Measurements from ENCODE around the gene CDK16.

The CDK16 gene

DNA sequence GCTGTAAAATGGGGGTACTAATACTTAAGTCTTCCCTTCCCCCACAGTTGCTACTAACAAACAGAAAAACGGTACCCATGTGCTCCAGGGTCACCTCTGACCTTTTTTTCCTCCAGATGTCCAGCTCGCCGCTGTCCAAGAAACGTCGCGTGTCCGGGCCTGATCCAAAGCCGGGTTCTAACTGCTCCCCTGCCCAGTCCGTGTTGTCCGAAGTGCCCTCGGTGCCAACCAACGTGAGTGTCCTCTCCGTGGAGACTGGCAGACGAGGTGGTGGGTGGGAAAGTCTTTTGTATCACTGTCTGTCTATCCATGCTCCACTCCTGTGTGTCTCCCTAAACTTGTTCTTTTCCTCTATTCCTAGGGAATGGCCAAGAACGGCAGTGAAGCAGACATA, 19.8 kb upstream of the CDK16 start:
- Histone ChIP-seq H3K9me3 (ENCODE audit: control insufficient read depth, insufficient read depth, low read depth, low read length) (no peaks in the 10 kb centered on the region), H3K36me3 (ENCODE audit: control insufficient read depth, insufficient read depth, low read length) (peaks cover 85% of the 10 kb centered on the region), H3K27me3 (ENCODE audit: control insufficient read depth, insufficient read depth, low read length) (no peaks in the 10 kb centered on the region), H3K4me3 (ENCODE audit: low read depth, low read length) (peak overlapping the region; percentile 40; the same call in 1 of the 2 replicates), H3K9ac (ENCODE audit: low read length) (peak overlapping the region; percentile 75), H3K4me1 (ENCODE audit: control insufficient read depth, insufficient read depth, low read length) (peaks cover 43% of the 10 kb centered on the region), H3K27ac (ENCODE audit: low read depth, low read length) (peak overlapping the region; percentile 57)

GRCh38 chrX:47199286-47199685, 19.2 kb upstream of the CDK16 start:
- Histone ChIP-seq H3K27ac (ENCODE audit: low read depth, low read length) (peak overlapping the region; percentile 57; the same call in 1 of the 2 replicates), H3K36me3 (ENCODE audit: control insufficient read depth, insufficient read depth, low read length) (peaks cover 91% of the 10 kb centered on the region), H3K27me3 (ENCODE audit: control insufficient read depth, insufficient read depth, low read length) (no peaks in the 10 kb centered on the region)

GRCh38 chrX:47200385-47201150, 17.9 kb upstream of the CDK16 start:
- no peaks in the 10 kb centered on the region for H3K27me3 ChIP-seq (ENCODE audit: control insufficient read depth, insufficient read depth, low read length)
- H3K9ac ChIP-seq (ENCODE audit: low read length), result no peak overlapping the region
- no peaks in the 10 kb centered on the region for H3K9me3 ChIP-seq (ENCODE audit: control insufficient read depth, insufficient read depth, low read depth, low read length)
- H3K36me3 ChIP-seq (ENCODE audit: control insufficient read depth, insufficient read depth, low read length), result peaks cover 98% of the 10 kb centered on the region
- no peak overlapping the region for H3K4me3 ChIP-seq (ENCODE audit: low read depth, low read length)
- H3K27ac ChIP-seq (ENCODE audit: low read depth, low read length), result no peak overlapping the region
- peaks cover 35% of the 10 kb centered on the region for H3K4me1 ChIP-seq (ENCODE audit: control insufficient read depth, insufficient read depth, low read length)

More at GRCh38 chrX:47199286-47199685, 19.2 kb upstream of the CDK16 start:
- Histone ChIP-seq H3K9ac (ENCODE audit: low read length) (no peak overlapping the region), H3K9me3 (ENCODE audit: control insufficient read depth, insufficient read depth, low read depth, low read length) (no peaks in the 10 kb centered on the region), H3K4me3 (ENCODE audit: low read depth, low read length) (no peak overlapping the region), H3K4me1 (ENCODE audit: control insufficient read depth, insufficient read depth, low read length) (peaks cover 43% of the 10 kb centered on the region)

DNA sequence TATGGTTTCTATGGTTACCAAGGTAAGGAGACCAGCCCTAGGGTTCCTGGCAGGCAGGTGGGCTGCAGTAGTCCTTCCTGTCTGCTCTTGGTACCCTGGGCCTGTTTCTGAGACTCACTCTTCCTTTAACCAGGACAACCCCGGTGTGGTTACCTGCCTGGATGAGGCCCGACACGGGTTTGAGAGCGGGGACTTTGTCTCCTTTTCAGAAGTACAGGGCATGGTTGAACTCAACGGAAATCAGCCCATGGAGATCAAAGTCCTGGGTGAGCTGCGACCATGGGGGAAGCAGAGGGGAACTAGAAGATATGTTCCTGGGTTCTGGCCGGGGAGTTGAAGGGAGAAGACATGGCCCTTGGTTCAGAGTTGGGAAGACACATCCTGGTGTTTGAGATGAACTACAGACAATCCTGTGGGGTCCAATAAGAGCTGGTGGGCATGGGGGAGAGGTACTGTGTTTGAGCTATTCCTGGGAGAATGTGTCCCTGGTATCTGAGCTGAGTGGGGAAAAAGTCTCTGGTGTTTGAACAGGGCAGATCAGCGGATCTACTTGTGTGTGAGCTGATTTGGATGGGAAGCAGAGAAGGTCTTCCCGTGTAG, 17.0 kb upstream of the CDK16 start:
- peaks cover 98% of the 10 kb centered on the region for H3K36me3 ChIP-seq (ENCODE audit: control insufficient read depth, insufficient read depth, low read length)
- H3K9me3 ChIP-seq (ENCODE audit: control insufficient read depth, insufficient read depth, low read depth, low read length), result no peaks in the 10 kb centered on the region
- H3K27me3 ChIP-seq (ENCODE audit: control insufficient read depth, insufficient read depth, low read length), result no peaks in the 10 kb centered on the region
- peaks cover 27% of the 10 kb centered on the region for H3K4me1 ChIP-seq (ENCODE audit: control insufficient read depth, insufficient read depth, low read length)
- H3K4me3 ChIP-seq (ENCODE audit: low read depth, low read length), result no peak overlapping the region
- H3K9ac ChIP-seq (ENCODE audit: low read length), result no peak overlapping the region
- H3K27ac ChIP-seq (ENCODE audit: low read depth, low read length), result no peak overlapping the region

- no peak overlapping the region for H3K9ac ChIP-seq (ENCODE audit: low read length)
- peaks cover 98% of the 10 kb centered on the region for H3K36me3 ChIP-seq (ENCODE audit: control insufficient read depth, insufficient read depth, low read length)
- H3K4me3 ChIP-seq (ENCODE audit: low read depth, low read length), result no peak overlapping the region
- no peak overlapping the region for H3K27ac ChIP-seq (ENCODE audit: low read depth, low read length)
- H3K27me3 ChIP-seq (ENCODE audit: control insufficient read depth, insufficient read depth, low read length), result no peaks in the 10 kb centered on the region
- H3K9me3 ChIP-seq (ENCODE audit: control insufficient read depth, insufficient read depth, low read depth, low read length), result no peaks in the 10 kb centered on the region
- peaks cover 18% of the 10 kb centered on the region for H3K4me1 ChIP-seq (ENCODE audit: control insufficient read depth, insufficient read depth, low read length)
Measured at GRCh38 chrX:47202316-47202715, 16.2 kb upstream of the CDK16 start.

- peaks cover 98% of the 10 kb centered on the region for H3K36me3 ChIP-seq (ENCODE audit: control insufficient read depth, insufficient read depth, low read length)
- H3K4me1 ChIP-seq (ENCODE audit: control insufficient read depth, insufficient read depth, low read length), result peaks cover 12% of the 10 kb centered on the region; the same call in 1 of the 2 replicates
- no peaks in the 10 kb centered on the region for H3K9me3 ChIP-seq (ENCODE audit: control insufficient read depth, insufficient read depth, low read depth, low read length)
- H3K9ac ChIP-seq (ENCODE audit: low read length), result no peak overlapping the region
- H3K27me3 ChIP-seq (ENCODE audit: control insufficient read depth, insufficient read depth, low read length), result no peaks in the 10 kb centered on the region
- no peak overlapping the region for H3K4me3 ChIP-seq (ENCODE audit: low read depth, low read length)
- H3K27ac ChIP-seq (ENCODE audit: low read depth, low read length), result no peak overlapping the region
Measured at GRCh38 chrX:47202877-47203276, 15.6 kb upstream of the CDK16 start.

DNA sequence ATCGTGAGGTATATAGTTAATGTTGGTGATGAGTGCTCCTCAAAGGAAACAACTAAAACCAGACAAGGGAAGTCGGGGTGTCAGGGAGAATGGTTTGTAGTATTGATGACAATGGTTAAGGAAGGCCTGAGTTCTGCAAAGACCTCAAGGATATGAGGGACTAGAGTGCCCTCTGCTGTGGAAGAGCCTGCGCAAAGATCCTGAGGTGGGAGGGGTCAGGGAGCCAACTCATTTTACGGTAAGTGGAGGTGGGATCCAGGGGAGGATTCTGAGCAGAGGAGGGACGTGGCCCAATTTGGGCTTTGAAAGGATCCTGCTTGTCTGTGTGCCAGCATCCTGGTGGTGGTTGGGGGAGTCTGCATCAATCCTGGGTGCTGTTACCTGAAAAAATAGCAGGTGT, 13.5 kb upstream of the CDK16 start:
- Histone ChIP-seq H3K9ac (ENCODE audit: low read length) (no peak overlapping the region), H3K4me1 (ENCODE audit: control insufficient read depth, insufficient read depth, low read length) (no peaks in the 10 kb centered on the region), H3K9me3 (ENCODE audit: control insufficient read depth, insufficient read depth, low read depth, low read length) (no peaks in the 10 kb centered on the region), H3K4me3 (ENCODE audit: low read depth, low read length) (no peak overlapping the region), H3K36me3 (ENCODE audit: control insufficient read depth, insufficient read depth, low read length) (peaks cover 100% of the 10 kb centered on the region), H3K27me3 (ENCODE audit: control insufficient read depth, insufficient read depth, low read length) (no peaks in the 10 kb centered on the region), H3K27ac (ENCODE audit: low read depth, low read length) (no peak overlapping the region)

DNA sequence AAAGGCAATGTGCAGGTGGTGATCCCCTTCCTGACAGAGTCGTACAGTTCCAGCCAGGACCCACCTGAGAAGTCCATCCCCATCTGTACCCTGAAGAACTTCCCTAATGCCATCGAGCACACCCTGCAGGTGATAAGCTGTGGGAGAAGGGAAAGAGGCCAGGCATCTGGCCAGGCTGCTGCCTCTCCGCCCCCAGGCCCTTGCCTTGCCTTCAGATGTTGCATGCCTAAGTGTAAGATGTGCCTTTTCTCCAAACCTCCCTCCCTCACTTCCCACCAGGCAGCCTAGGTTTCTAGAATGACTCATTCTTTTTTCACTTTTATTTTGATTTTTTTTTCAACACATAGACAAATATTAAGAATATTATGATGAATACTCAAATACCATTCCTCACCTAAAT, 12.2 kb upstream of the CDK16 start:
- no peaks in the 10 kb centered on the region for H3K9me3 ChIP-seq (ENCODE audit: control insufficient read depth, insufficient read depth, low read depth, low read length)
- no peaks in the 10 kb centered on the region for H3K27me3 ChIP-seq (ENCODE audit: control insufficient read depth, insufficient read depth, low read length)
- no peak overlapping the region for H3K4me3 ChIP-seq (ENCODE audit: low read depth, low read length)
- peaks cover 100% of the 10 kb centered on the region for H3K36me3 ChIP-seq (ENCODE audit: control insufficient read depth, insufficient read depth, low read length)
- no peak overlapping the region for H3K27ac ChIP-seq (ENCODE audit: low read depth, low read length)
- H3K4me1 ChIP-seq (ENCODE audit: control insufficient read depth, insufficient read depth, low read length), result no peaks in the 10 kb centered on the region
- H3K9ac ChIP-seq (ENCODE audit: low read length), result no peak overlapping the region

DNA sequence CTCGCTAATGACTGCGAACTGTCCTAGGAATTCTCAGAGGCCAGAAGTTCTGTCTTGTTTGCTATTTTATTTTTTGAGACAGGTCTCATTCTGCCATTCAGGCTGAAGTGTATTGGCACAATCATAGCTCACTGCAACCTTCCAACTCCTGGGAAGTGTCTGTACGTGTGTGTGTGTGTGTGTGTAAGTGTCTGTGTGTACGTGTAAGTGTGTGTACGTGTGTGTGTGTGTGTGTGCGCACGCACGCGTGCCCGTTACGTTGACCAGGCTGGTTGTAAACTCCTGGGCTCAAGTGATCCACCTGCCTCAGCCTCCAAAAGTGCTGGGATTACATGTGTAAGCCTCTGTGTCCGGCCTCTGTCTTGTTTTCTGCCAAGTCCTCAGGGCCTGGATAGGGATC, 10.4 kb upstream of the CDK16 start:
- Histone ChIP-seq H3K9ac (ENCODE audit: low read length) (no peak overlapping the region), H3K4me3 (ENCODE audit: low read depth, low read length) (no peak overlapping the region), H3K36me3 (ENCODE audit: control insufficient read depth, insufficient read depth, low read length) (peaks cover 100% of the 10 kb centered on the region), H3K27ac (ENCODE audit: low read depth, low read length) (no peak overlapping the region), H3K9me3 (ENCODE audit: control insufficient read depth, insufficient read depth, low read depth, low read length) (no peaks in the 10 kb centered on the region), H3K27me3 (ENCODE audit: control insufficient read depth, insufficient read depth, low read length) (no peaks in the 10 kb centered on the region), H3K4me1 (ENCODE audit: control insufficient read depth, insufficient read depth, low read length) (no peaks in the 10 kb centered on the region)

DNA sequence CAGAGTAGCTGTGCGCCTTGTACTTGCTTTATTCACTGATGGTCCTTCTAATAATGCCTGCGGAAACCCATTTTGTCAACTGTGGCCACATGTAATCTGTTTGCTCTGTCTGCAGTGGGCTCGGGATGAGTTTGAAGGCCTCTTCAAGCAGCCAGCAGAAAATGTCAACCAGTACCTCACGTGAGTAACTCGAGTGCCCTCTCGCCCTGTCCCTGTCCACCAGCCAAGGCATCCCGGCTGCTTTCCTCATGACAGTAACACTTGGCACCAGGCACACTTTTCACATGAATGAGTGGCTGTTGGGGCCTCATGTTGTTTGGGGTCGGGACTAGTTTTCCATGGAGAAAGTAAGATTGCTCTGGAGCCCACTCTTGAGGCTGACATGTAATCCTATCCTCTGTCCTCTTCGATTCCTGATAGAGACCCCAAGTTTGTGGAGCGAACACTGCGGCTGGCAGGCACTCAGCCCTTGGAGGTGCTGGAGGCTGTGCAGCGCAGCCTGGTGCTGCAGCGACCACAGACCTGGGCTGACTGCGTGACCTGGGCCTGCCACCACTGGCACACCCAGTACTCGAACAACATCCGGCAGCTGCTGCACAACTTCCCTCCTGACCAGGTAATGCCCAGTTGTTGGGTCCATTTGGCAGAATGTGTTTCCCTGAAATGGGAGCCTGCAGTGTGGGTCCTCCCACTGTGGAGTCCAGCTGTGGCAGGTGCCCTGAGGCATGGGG, 8.8 kb upstream of the CDK16 start:
- H3K36me3 ChIP-seq (ENCODE audit: control insufficient read depth, insufficient read depth, low read length), result peaks cover 100% of the 10 kb centered on the region

More for the DNA sequence above, 8.8 kb upstream of the CDK16 start:
- Histone ChIP-seq H3K9me3 (ENCODE audit: control insufficient read depth, insufficient read depth, low read depth, low read length) (no peaks in the 10 kb centered on the region), H3K4me1 (ENCODE audit: control insufficient read depth, insufficient read depth, low read length) (no peaks in the 10 kb centered on the region), H3K9ac (ENCODE audit: low read length) (no peak overlapping the region), H3K27me3 (ENCODE audit: control insufficient read depth, insufficient read depth, low read length) (no peaks in the 10 kb centered on the region), H3K4me3 (ENCODE audit: low read depth, low read length) (no peak overlapping the region), H3K27ac (ENCODE audit: low read depth, low read length) (no peak overlapping the region)

Measured in HUES6 (cell line).